Loucy (cell line): ENCODE measurements around the gene AK2.
A peak's percentile ranks its signal among the peaks of the same experiment; 100 is the strongest.

Experiments used
- H2AFZ ChIP-seq: fragments of 200-600 bp; sonication (generic); 2 replicates; pipeline ENCODE4 v1.6.0; 2016; ENCODE audit warnings: antibody characterized with exemption, mild to moderate bottlenecking, low read length, moderate library complexity
- H3F3A ChIP-seq: fragments of 200-600 bp; 2 replicates; pipeline ENCODE4 v1.6.0; 2016; ENCODE audit warnings: antibody characterized with exemption, low read depth, mild to moderate bottlenecking
- H3K27me3 ChIP-seq: fragments of 200-600 bp; sonication (generic); 2 replicates; pipeline ENCODE4 v1.6.1; 2014; ENCODE audit warnings: low read length, mild to moderate bottlenecking; ENCODE audit not compliant: insufficient read depth, poor library complexity, severe bottlenecking
- H3K36me3 ChIP-seq: fragments of 200-600 bp; sonication (generic); 2 replicates; pipeline ENCODE4 v1.6.1; 2016; ENCODE audit warnings: low read length; ENCODE audit not compliant: insufficient read depth
- H3K4me1 ChIP-seq: fragments of 200-600 bp; sonication (generic); 2 replicates; pipeline ENCODE4 v1.5.1; 2014; ENCODE audit warnings: low read length, mild to moderate bottlenecking; ENCODE audit not compliant: insufficient read depth, poor library complexity, severe bottlenecking
- H3K4me2 ChIP-seq: fragments of 200-600 bp; sonication (generic); 2 replicates; pipeline ENCODE4 v1.6.0; 2014; ENCODE audit warnings: antibody characterized with exemption, low read length, low read depth, mild to moderate bottlenecking; ENCODE audit not compliant: poor library complexity, severe bottlenecking
- H3K4me3 ChIP-seq: fragments of 200-600 bp; sonication (generic); 2 replicates; pipeline ENCODE4 v1.5.1; 2014; ENCODE audit warnings: low read length, mild to moderate bottlenecking, mixed read lengths; ENCODE audit not compliant: poor library complexity, severe bottlenecking
- H3K79me2 ChIP-seq: fragments of 200-600 bp; sonication (generic); 2 replicates; pipeline ENCODE4 v1.6.1; 2014; ENCODE audit warnings: low read length; ENCODE audit not compliant: insufficient read depth
- H3K9ac ChIP-seq: fragments of 200-600 bp; sonication (generic); 2 replicates; pipeline ENCODE4 v1.6.0; 2014; ENCODE audit warnings: mild to moderate bottlenecking, low read depth, low read length, moderate library complexity; ENCODE audit not compliant: poor library complexity, severe bottlenecking
- H3K9me2 ChIP-seq: fragments of 200-600 bp; sonication (generic); replicated peaks from 2 replicates; pipeline ENCODE4 v1.6.1; 2016; ENCODE audit warnings: low read depth, low read length, mixed read lengths
- H3K9me3 ChIP-seq: fragments of 200-600 bp; sonication (generic); 2 replicates; pipeline ENCODE4 v1.6.1; 2014; ENCODE audit warnings: mild to moderate bottlenecking, antibody characterized with exemption, low read length, low read depth; ENCODE audit not compliant: insufficient read depth
- H4K20me1 ChIP-seq: fragments of 200-600 bp; sonication (generic); 2 replicates; pipeline ENCODE4 v1.6.0; 2014; ENCODE audit warnings: antibody characterized with exemption, low read length, mild to moderate bottlenecking; ENCODE audit not compliant: insufficient read depth, poor library complexity, severe bottlenecking
- EZH2phosphoT487 ChIP-seq: fragments of 200-600 bp; IDR thresholded peaks from 2 replicates; pipeline ENCODE4 v1.6.1; 2018; ENCODE audit warnings: antibody characterized with exemption, mild to moderate bottlenecking, moderate library complexity, borderline replicate concordance
- TF ChIP-seq, protein P1 (sequence below): fragments of 200-600 bp; sonication (generic); conservative IDR thresholded peaks from 2 replicates; pipeline ENCODE4 v1.5.1; 2014; ENCODE audit warnings: mild to moderate bottlenecking, antibody characterized with exemption, low read length

The AK2 gene

DNA sequence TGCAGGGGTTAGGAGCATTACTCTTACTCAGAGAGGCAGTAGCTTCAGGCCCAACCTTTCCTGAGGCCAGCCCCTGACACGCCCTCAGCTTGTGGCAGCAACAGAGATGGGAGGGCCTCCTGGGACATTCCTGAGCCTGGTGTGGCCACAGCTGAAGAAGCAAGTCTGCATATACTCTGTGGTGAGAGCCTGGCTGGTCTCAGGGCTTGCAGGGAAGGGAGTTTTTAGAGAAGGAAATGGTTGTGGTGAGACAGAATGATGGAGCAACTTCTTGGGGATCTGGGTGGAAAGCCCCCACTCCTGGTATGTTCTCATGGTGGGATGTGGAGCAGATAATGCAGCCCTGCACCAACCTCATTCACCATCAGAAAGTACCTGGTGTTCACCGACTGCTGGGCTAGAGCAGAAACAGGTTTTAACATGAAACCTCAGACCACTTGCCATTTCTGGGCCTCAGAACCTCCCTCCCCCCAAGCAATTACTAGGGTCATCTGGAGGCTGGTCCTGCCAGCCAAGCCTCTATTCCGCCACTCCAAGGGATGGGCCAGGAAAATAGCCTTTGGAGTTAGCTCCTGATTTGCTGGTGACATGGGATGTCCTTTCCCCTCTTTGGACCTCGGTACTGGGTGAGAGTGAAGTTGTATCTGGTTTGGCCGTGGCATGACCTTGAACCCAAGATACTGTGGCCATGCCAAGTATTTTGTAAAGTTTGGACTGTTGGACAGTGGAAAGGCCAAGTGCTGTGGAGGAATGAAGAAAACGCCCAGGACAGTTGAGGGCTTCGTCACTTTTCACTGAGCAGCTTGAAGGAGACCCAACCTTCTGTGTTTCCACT, 44.0 kb downstream of the AK2 start:
- no peaks in the 10 kb centered on the region for H3K9me2 ChIP-seq
- no peaks in the 10 kb centered on the region for H3K79me2 ChIP-seq
- no peak overlapping the region for H2AFZ ChIP-seq
- peak overlapping the region; percentile 61 for H3K4me2 ChIP-seq
- H3K4me3 ChIP-seq, result peak overlapping the region; percentile 21
- H3K9me3 ChIP-seq, result no peaks in the 10 kb centered on the region
- H3K36me3 ChIP-seq, result no peaks in the 10 kb centered on the region
- no peaks in the 10 kb centered on the region for H3K27me3 ChIP-seq
- peaks cover 4% of the 10 kb centered on the region; the same call in 1 of the 2 replicates for H3F3A ChIP-seq
- peak overlapping the region; percentile 27 for H3K9ac ChIP-seq
- H4K20me1 ChIP-seq, result no peaks in the 10 kb centered on the region
- TF ChIP-seq EZH2phosphoT487, result no peak
- TF ChIP-seq, protein P1, sequence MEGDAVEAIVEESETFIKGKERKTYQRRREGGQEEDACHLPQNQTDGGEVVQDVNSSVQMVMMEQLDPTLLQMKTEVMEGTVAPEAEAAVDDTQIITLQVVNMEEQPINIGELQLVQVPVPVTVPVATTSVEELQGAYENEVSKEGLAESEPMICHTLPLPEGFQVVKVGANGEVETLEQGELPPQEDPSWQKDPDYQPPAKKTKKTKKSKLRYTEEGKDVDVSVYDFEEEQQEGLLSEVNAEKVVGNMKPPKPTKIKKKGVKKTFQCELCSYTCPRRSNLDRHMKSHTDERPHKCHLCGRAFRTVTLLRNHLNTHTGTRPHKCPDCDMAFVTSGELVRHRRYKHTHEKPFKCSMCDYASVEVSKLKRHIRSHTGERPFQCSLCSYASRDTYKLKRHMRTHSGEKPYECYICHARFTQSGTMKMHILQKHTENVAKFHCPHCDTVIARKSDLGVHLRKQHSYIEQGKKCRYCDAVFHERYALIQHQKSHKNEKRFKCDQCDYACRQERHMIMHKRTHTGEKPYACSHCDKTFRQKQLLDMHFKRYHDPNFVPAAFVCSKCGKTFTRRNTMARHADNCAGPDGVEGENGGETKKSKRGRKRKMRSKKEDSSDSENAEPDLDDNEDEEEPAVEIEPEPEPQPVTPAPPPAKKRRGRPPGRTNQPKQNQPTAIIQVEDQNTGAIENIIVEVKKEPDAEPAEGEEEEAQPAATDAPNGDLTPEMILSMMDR, result no peak
- peaks cover 34% of the 10 kb centered on the region for H3K4me1 ChIP-seq

DNA sequence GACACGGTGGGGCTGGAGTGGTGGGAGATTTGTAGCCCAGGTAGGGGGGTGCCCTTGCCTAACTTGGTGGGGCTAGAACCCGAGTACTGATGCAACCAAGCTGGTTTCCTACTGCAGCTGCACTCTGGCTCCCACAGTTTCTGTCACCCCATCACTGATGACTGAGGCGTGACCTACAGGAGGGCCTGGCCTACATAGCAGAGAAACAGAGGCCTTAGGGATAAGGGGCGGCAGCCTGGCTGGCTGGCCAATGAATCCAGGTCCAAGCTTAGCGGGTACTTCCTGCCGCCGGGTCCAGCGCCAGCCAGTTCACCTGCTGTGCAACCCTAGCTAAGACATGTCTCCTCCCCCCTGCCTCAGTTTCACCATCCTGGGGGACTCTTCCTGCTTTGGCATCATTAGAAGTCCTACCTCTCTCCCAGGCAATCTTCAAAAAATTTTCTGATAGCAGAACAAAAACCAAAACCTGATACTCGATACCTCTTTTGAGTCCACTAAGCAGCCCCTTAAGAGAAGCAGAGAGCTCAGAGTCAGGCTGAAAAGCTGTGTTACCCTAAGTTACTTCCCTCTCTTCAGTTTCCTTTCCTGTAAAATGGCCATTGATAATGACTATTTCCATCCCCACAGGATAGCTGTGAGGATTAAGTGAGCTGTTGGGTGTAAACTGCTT, 44.7 kb downstream of the AK2 start:
- Histone ChIP-seq H3K4me2 (peak overlapping the region; percentile 61), H3K4me1 (peaks cover 31% of the 10 kb centered on the region), H2AFZ (no peak overlapping the region), H3K36me3 (no peaks in the 10 kb centered on the region), H4K20me1 (no peaks in the 10 kb centered on the region), H3K9me3 (no peaks in the 10 kb centered on the region), H3F3A (peaks cover 4% of the 10 kb centered on the region; the same call in 1 of the 2 replicates), H3K9ac (peak overlapping the region; percentile 27), H3K4me3 (peak overlapping the region; percentile 21), H3K27me3 (no peaks in the 10 kb centered on the region), H3K9me2 (no peaks in the 10 kb centered on the region), H3K79me2 (no peaks in the 10 kb centered on the region)
- TF ChIP-seq EZH2phosphoT487, result no peak
- TF ChIP-seq, protein P1, result no peak

DNA sequence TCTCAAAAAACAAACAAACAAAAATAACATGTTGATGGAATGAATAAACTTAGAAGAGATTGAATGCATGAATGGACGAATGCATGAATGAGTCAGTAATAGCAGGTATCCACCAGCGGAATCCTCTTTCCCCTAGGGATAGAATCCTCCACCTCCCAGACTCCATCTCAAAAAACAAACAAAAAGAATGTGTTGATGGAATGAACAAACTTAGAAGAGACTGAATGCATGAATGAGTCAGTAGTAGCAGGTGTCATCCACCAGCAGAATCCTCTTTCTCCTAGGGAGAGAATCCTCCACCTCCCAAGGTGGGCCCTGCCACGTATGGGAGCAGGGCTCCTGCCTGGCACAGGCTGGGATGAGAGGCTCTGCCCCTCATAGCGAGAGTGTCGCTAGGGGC, 45.3 kb downstream of the AK2 start:
- no peaks in the 10 kb centered on the region for H3K9me2 ChIP-seq
- no peaks in the 10 kb centered on the region for H3K9me3 ChIP-seq
- H3K36me3 ChIP-seq, result no peaks in the 10 kb centered on the region
- TF ChIP-seq EZH2phosphoT487, result no peak
- TF ChIP-seq, protein P1, result no peak
- no peaks in the 10 kb centered on the region for H3K79me2 ChIP-seq
- no peaks in the 10 kb centered on the region for H4K20me1 ChIP-seq
- H3K9ac ChIP-seq, result peak overlapping the region; percentile 27
- H3K4me1 ChIP-seq, result peaks cover 31% of the 10 kb centered on the region
- peak overlapping the region; percentile 61 for H3K4me2 ChIP-seq
- H3K27me3 ChIP-seq, result no peaks in the 10 kb centered on the region
- H3K4me3 ChIP-seq, result no peak overlapping the region
- H2AFZ ChIP-seq, result no peak overlapping the region
- peaks cover 4% of the 10 kb centered on the region; the same call in 1 of the 2 replicates for H3F3A ChIP-seq
